ELR (cell line): ENCODE measurements around the gene PKDREJ.

ENCODE experiments used
- DNase-seq: peaks from one replicate; pipeline ENCODE4 v3.0.0-alpha.2; 2015; ENCODE audit warnings: low read depth

The PKDREJ gene

DNA sequence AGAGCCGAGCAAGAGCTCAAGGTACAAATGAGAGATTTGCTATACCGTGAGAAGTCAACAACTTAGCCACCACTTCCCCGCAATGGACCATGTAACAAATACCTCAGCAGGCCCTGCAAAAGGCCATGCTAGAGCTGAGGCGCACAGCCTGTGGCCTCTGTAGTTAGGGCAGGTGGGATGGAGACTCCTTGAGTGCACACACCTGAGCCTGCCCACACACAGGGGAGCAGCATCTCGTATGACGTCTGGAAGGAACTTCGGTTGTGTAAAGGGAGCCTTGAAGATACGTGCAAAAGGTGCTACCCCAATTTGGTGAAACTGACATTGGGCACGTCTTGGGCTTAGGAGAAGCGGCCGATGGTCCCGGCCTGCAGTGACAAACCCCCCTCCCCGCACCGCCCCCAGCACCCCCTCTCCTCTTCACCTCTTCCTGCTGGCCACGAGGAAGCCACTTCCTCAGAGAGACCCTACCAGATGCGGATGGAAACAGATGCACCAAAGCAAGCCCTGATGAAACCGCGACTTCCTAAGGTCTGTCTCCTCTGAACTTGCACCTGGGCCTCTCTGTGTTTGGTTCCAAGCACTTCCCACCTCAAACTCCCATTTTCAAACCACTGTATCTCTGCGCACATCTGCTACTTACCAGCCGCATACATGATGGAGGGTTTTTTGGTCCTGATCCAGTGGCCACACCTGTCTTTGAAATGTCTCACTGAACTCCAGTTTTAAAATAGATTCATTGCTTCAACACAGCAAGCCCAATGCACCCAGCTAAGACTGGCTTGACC, 23.7 kb downstream of the PKDREJ start:
- DNase-seq = no peak

DNA sequence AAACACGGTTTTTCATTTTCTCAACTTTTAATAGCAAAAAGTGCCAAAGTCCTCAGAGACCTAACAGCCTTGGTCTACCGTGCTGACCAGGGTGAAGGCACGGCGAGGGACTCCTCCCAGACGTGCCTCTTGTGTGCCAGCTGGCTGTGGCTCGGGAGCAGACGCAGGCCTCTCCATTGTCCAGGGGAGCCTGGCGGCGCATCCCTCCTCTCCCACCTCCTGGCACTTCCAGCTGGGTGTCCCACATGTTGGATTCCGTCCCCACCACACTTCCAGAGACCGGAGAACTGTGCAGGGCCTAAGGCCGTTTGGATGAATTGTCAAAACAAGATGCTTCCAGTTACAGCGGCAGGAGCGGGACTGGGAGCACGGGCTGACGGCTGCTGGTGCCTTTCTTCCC, 24.6 kb downstream of the PKDREJ start:
- DNase-seq = no peak

DNA sequence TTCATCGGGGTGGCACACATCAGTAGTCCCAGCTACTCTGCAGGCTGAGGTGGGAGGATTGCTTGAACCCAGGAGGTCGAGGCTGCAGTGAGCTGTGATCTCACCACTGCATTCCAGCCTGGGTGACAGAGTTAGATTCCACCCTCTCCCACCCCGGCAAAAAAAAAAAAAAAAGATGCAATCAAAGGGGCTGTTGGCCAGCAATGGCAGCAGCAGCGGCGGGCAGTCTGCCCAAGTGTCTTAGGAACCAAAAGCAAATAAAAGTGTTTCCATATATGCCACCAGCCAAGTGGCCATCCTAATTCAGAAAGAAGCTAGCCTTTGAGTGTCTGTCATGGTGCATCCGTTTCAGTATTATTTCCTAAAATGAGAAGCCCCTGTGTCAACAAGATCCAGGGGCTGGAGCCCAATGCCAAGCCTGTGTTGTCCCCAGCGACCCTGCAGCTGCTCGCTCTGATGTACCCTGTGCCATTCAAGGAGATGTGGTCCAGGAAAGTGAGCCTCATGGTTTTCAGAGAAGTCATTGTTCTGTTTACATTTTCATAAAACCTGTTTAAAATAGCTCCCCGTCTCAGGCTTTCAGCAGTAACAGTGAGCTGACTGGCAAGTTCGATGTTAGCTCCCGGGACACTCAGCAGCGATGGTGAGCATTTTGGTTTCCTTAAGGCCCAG, 25.6 kb downstream of the PKDREJ start:
- DNase-seq = no peak

DNA sequence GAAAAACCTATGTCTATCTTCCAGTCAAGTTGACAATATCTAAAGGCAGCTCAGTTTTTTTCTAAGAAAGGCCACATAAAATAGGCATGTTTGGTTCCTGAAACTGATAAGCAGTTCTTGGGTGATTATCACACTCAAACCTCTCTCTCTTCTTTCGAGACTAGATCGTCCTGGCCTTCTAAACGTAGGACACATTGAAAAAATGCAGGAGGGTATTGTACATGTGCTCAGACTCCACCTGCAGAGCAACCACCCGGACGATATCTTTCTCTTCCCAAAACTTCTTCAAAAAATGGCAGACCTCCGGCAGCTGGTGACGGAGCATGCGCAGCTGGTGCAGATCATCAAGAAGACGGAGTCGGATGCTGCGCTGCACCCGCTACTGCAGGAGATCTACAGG, 28.2 kb downstream of the PKDREJ start:
- DNase-seq = no peak

DNA sequence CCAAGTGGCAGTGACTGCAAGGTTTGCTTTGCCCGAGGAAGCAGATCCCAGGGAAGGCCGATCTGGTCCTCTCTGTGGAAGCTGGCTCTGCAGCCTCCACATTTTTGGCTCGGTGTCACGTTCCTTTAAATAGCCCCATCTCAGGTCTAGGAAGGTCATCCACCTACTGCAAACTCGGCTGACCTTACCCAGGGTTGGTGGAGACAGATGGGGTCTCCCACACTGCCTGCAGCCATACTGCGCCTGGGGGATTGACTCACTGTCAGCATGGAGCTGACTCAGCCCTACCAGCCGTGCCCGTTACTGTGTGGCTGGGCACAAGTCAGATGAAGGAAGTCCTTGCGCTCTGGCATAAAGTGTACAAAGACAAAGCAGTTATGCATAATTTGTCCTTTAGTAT, 29.9 kb downstream of the PKDREJ start:
- peak; percentile 58 for DNase-seq

DNA sequence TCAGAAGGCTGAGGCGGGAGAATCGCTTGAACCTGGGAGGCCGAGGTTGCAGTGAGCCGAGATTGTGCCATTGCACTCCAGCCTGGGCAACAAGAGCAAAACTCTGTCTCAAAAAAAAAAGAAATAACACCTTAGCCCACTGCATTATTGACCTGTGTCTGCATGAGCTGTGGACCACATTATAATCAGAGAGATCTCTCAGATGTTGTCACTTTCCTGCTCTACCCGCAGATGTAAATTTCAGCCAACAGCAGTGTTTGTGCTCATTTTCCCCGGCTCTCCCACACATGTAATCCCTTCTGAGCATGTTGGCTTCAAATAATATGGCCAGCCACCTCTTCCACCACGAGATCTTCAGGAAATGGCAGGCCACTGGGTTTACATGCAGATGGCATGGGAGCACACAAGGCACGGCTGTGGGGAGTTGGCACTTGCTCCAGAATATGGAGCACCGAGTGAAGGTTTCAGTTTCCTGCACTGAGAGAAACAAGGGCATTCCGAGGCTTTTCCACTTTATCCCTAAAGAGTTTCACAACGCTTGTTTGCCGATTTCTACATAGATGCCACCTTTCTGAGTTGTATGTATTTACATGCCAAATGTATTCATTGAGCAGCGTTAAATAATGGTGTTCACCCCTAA, 32.8 kb downstream of the PKDREJ start:
- DNase-seq = no peak

DNA sequence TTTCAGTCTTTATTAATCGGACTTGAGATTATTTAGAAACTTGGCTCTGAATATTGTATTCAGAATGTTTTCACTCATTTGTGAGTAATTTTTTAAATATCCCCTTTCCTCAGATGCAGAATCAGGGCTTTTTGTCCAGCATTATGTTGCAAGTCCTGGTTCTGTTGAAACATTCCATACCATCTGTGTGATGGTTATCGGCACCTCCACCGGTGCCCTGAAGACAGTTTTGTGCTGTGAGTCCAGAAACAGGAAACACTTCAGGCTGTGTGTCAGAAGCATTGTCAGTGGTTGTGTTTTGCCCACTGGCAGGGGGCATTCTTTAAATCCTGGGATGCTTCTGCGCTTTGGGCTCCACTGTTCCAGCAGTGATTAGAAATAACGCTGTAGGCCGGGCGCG, 33.4 kb downstream of the PKDREJ start:
- DNase-seq = no peak

DNA sequence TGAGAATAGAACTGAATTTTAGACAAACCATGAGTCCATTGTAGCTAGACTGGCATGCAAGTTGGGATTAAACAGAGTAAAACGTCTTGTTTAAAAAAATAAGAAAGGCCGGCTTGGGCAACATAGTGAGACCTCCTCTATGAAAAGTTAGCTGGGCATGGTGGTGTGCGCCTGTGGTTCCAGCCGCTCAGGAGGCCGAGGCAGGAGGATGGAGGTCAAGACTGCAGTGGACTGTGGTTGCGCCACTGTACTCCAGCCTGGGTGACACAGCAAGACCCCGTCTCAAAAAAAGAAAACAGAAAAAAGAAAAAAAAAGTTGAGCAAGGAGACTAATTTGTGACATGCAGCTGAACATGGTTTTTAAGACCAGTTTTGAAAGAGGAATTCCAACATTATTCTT, 36.6 kb downstream of the PKDREJ start:
- no peak for DNase-seq

DNA sequence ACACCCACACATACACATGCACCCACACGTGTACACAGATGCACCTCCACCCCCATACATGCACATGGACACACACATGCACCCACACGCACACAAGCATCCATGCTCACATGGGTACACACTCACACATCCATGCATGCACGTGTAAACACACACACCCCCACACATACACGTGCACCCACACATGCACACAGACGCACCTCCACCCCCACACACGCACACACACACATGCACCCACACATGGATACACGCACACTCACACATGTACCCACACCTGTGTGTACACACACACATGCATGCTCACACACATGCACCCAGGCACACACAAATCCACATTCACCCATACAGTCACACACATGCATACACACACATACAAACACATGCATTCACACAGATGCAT, 37.5 kb downstream of the PKDREJ start:
- DNase-seq = no peak

DNA sequence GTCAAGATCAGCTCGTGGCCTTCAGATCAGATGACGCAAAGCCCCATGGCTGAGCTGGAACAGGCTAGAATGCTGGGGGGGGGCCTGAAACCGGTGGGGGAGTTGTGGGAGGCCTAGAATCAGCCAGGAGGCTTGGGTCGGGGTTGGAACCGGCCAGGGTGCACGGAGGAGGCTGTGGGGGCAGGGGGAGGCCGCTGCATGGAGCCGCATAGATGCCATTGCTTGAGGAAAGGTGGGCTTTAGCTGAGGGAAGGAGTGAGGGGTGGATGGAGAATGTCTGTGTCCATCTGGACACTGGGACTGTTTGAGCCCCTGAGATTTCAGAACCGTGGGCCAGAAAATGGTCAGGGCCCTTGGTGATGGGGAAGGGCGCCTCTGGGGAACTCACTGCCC, 38.2 kb downstream of the PKDREJ start:
- DNase-seq = no peak

DNA sequence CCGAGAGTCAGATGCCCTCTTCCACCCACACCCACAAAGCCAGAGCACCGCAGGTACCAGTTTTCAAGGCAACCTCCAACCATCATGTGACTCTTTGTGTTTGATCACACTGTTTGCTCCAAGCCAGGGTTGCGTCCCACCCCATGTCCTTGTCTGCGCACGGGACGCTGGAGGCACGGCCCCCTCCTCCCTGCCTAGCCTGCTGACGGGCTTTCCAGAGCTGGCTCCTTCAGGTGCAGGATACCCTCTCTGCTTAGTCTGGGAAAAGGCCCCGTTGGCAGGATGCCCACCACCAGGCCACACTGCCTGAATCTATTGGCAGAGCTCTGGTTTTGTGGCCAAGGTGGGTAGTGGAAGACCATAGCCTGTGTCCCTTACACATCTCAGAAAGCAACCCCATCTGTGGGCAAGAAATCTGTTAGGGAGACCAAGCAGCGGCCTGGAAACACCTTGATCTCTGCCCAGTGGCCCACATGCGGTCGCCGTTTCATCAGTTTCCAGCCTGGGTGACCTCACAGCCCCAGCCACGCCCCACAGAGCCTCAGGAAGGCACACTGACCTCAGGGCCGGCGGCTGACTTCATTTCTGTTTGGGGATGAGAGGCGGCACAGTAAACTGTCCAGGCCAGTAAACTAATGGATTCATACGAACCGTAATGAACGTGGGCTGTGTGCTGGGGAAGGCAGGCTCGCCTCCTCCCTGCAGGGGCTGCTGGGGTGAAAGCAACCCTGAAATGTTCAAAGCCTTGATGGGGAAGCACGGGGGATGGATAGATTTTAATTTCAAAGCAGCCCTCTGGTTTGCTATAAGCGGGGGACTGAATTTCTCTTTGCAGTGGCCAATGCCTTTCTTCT, 38.9 kb downstream of the PKDREJ start:
- DNase-seq = no peak

DNA sequence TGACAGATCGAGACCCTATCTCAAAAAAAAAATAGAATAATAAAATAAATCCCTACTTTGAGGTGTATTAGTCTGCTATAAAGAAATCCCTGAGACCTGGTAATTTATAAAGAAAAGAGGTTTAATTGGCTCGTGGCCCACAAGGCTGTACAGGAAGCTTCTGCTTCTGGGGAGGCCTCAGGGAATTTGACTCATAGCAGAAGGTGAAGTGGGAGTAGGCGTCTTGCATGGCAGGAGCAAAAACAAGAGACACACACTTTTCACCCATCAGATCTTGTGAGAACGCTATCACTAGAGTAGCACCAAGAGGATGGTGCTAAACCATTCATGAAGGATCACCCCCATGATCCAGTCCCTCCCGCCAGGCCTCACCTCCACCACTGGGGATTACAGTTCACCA, 42.2 kb downstream of the PKDREJ start:
- DNase-seq = peak; percentile 56

DNA sequence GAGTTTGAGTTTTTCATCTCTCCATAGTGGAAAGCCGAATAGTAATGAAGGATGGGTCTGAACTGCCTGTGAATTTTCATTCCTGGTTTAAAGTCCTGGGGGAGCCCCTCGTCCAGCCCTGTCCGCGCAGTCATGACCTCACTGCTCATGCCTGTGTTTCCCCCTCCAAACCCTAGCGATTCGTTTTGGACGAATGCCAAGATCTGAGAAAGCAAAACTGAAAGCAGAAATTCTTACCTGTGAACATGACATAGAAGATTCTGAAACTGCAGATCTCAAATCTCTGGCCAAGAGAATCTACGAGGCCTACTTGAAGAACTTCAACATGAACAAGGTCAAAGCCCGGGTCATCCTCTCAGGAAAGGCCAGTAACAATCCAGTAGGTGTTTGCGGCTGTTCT, 43.5 kb downstream of the PKDREJ start:
- DNase-seq = no peak

DNA sequence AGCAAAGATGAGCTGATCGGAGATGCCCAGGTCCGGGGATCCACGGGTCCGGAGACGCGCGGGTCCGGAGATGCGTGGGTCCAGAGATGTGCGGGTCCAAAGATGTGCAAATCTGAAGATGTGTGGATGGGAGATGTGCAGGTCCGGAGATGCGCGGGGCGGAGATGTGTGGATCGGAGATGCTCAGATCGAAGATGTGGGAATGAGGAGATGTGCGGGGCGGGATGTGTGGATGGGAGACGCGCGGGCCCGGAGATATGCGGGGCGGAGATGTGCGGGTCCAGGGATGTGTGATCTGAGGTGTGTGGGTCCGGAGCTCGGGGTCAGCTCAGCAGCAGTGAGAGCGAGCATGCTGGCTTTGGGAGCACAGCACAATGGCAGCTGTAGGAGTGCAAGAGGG, 48.5 kb downstream of the PKDREJ start:
- no peak for DNase-seq

DNA sequence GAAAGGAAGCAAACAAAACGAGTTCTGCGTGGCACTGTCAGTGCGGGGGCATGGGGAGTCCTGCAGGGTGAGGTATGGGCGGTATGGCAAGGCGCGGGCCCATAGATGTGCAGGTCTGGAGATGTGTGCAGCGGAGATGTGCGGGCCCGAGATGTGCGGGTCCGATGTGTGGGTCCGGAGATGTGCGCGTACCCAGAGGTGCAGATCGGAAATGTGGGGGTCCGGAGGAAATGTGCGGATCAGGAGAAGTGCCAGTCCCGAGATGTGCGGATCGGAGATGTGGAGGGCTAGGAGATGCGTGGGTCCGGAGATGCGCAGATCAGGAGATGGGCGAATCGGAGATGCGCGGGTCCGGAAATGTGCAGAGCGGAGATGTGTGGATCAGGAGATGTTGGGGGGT, 49.0 kb downstream of the PKDREJ start:
- no peak for DNase-seq

DNA sequence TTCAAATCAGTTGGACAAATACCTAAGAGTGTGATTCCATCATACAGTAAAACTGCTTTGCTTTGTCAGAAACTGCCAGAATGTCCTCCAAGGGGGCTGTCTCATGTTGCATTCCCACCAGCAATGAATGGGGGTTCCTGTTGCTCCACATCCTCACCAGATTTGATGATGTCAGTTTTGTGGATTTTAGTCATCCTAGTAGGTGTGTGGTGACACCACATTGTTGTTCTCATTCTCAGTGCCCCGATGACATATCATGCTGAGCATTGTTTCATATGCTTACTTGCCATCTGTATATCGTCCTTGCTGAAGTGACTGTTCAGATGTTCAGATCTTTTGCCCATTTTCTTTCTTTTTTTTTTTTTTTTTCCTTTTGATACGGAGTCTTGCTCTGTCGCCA, 50.1 kb downstream of the PKDREJ start:
- DNase-seq = peak; percentile 38

DNA sequence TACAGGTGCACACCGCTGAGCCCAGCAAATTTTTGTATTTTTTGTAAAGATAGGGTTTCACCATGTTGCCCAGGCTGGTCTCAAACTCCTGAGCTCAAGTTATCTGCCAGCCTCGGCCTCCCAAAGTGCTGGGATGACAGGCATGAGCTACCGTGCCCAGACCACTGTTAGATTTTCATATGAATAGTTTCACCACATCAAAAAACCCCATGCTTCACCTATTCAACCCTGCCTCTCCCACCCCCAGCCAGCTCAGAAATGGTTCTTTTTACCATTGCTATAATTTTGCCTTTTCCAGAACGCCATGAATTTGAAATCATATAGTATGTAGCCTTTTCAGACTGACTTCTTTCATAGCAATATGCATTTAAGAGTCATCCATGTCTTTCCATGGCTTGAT, 50.9 kb downstream of the PKDREJ start:
- no peak for DNase-seq

DNA sequence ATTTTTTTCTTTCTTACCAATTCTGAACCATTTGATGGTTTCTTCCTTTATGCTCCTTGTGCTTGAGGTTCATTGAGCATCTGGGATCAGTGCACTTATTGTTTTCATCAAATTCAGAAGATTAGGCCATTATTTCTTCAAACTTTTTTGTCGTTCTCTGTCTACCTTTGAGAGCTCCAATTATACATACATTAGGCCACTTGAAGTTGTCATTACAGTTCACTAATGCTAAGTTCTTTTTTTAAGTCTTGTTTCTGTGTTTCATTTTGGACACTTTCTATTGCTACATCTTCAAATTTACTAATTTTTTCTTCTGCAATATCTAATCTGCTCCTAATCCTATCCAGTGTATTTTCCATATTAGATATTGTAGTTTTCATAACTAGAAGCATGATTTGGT, 53.9 kb downstream of the PKDREJ start:
- DNase-seq = no peak
